GM12878 (cell line): ENCODE results near the gene TSHZ1. TPM values are rescaled to one million over a fixed set of nuclear protein-coding genes. Genes with fewer than 3 reads are reported as not detected.
A peak's percentile ranks its signal among the peaks of the same experiment; 100 is the strongest.

Experiments used
- ATAC-seq: fragments of 200-7000 bp; cut with Tn5 transposase; 3 replicates; pipeline ENCODE4 v1.9.1; 2020; ENCODE audit warnings: mild to moderate bottlenecking, moderate library complexity
- BruUV-seq: library from RNA; stranded (reverse); fragments of 400-500 nt; replicated peaks from 2 replicates; lab custom pipeline; 2021; lab: Mats Ljungman, UMichigan
- CTCF ChIA-PET: fragments of 300-600 bp; sonication (Branson Sonifier 250); formaldehyde crosslinking; extraction: SDS; loops from one replicate; lab custom pipeline; 2021; ENCODE audit warnings: inconsistent platforms; lab: Yijun Ruan, JAX
- POLR2A ChIA-PET: fragments of 350-600 bp; formaldehyde crosslinking; extraction: SDS; loops from one replicate; lab custom pipeline; 2021; ENCODE audit warnings: inconsistent platforms; lab: Charles Lee
- RAD21 ChIA-PET: fragments of 300-600 bp; sonication (Branson Sonifier 250); formaldehyde crosslinking; loops from one replicate; lab custom pipeline; 2023; ENCODE audit warnings: antibody characterized with exemption; ENCODE audit not compliant: unreplicated experiment; lab: Charles Lee
- SMC1A ChIA-PET: fragments of 300-600 bp; sonication (Branson Sonifier 250); formaldehyde crosslinking; loops from one replicate; lab custom pipeline; 2023; ENCODE audit not compliant: unreplicated experiment, uncharacterized antibody; lab: Charles Lee
- DNase-seq: peaks from one replicate; pipeline ENCODE4 v3.0.0-alpha.2; 2011; ENCODE audit warnings: low read depth, low spot score
- FAIRE-seq: peaks from 3 replicates; lab custom pipeline; 2011; peaks lifted over from hg19 to GRCh38; lab: Jason Lieb, UNC
- H2AFZ ChIP-seq: 2 replicates; pipeline ENCODE4 v1.6.0; 2011; ENCODE audit warnings: low read depth, low read length, control low read depth; ENCODE audit not compliant: control insufficient read depth
- H3K27ac ChIP-seq: 2 replicates; pipeline ENCODE4 v1.5.1; 2011; ENCODE audit warnings: control low read depth; ENCODE audit not compliant: control insufficient read depth, insufficient read depth
- H3K27me3 ChIP-seq, 2 experiments: replicated peaks in 1 of 2; 2 replicates each; pipeline versions ENCODE4 v1.6.0 to v1.6.1; 2011; ENCODE audit warnings: low read length in 1 of 2; ENCODE audit not compliant: control insufficient read depth in 2 of 2, insufficient read depth in 2 of 2
- H3K36me3 ChIP-seq, 2 experiments: 2 replicates each; pipeline ENCODE4 v1.5.1; 2011; ENCODE audit warnings: low read length in 1 of 2; ENCODE audit not compliant: control insufficient read depth in 2 of 2, insufficient read depth in 2 of 2
- H3K4me1 ChIP-seq: 2 replicates; pipeline ENCODE4 v1.6.1; 2011; ENCODE audit warnings: mild to moderate bottlenecking, low read length, moderate library complexity, mixed read lengths; ENCODE audit not compliant: control insufficient read depth, insufficient read depth
- H3K4me2 ChIP-seq: 2 replicates; pipeline ENCODE4 v1.6.0; 2011; ENCODE audit warnings: control low read depth; ENCODE audit not compliant: control insufficient read depth, insufficient read depth
- H3K4me3 ChIP-seq: fragments of 200-600 bp; sonication (generic); 2 replicates; pipeline ENCODE4 v1.5.1; 2016
- H3K79me2 ChIP-seq: 2 replicates; pipeline ENCODE4 v1.6.0; 2011; ENCODE audit warnings: low read length; ENCODE audit not compliant: control insufficient read depth, insufficient read depth
- H3K9ac ChIP-seq: 2 replicates; pipeline ENCODE4 v1.8.0; 2011; ENCODE audit warnings: low read length, control low read depth, mixed read lengths; ENCODE audit not compliant: control insufficient read depth, insufficient read depth
- H3K9me3 ChIP-seq: replicated peaks from 3 replicates; pipeline ENCODE4 v1.5.1; 2011; ENCODE audit warnings: mild to moderate bottlenecking, low read length; ENCODE audit not compliant: control insufficient read depth, insufficient read depth
- H4K20me1 ChIP-seq: 2 replicates; pipeline ENCODE4 v1.6.0; 2011; ENCODE audit not compliant: control insufficient read depth, insufficient read depth
- BRCA1 ChIP-seq: IDR thresholded peaks from 2 replicates; pipeline ENCODE4 v1.6.1; 2011; ENCODE audit warnings: low read depth, low read length, improper control_type of control experiment
- CHD1 ChIP-seq: IDR thresholded peaks from 2 replicates; pipeline ENCODE4 v1.6.1; 2012; ENCODE audit warnings: low read depth, low read length, improper control_type of control experiment
- HDAC6 ChIP-seq: fragments of 200-600 bp; sonication (generic); IDR thresholded peaks from one replicate; pipeline ENCODE4 v1.8.0; 2017; ENCODE audit warnings: antibody characterized with exemption; ENCODE audit not compliant: unreplicated experiment
- MLLT1 ChIP-seq: fragments of 450-650 bp; IDR thresholded peaks from 2 replicates; pipeline ENCODE4 v1.6.1; 2016; ENCODE audit warnings: mild to moderate bottlenecking
- NR2C1 ChIP-seq: fragments of 450-650 bp; IDR thresholded peaks from 2 replicates; pipeline ENCODE4 v1.6.1; 2017; ENCODE audit warnings: antibody characterized with exemption, mild to moderate bottlenecking, moderate library complexity
- USF1 ChIP-seq: IDR thresholded peaks from 2 replicates; pipeline ENCODE4 v1.6.1; 2011; ENCODE audit warnings: borderline replicate concordance, low read depth, mild to moderate bottlenecking, moderate library complexity, mixed read lengths, low read length; ENCODE audit not compliant: insufficient read depth; ENCODE audit errors: extremely low read length
- ZNF687 ChIP-seq: fragments of 450-650 bp; IDR thresholded peaks from 2 replicates; pipeline ENCODE4 v1.6.1; 2017; ENCODE audit warnings: mild to moderate bottlenecking, moderate library complexity
- WGBS: methylation state at CpG from one replicate; pipeline ENCODE4 v1.1.6; 2016; ENCODE audit warnings: low lambda C conversion rate; ENCODE audit not compliant: insufficient replicate concordance, insufficient coverage; ENCODE audit errors: missing lambda C conversion rate; 5-methylcytosine and 5-hydroxymethylcytosine counted together
- in situ Hi-C: fragments of 300-500 bp; cut with MboI; formaldehyde crosslinking; loops from 9 replicates; pipeline ENCODE4 v1.14.3; 2018; ENCODE audit warnings: mixed read lengths
- intact Hi-C: fragments of 100-400 bp; cut with micrococcal nuclease; formaldehyde crosslinking; loops from one replicate; pipeline ENCODE4 v1.14.2; 2022; ENCODE audit not compliant: unreplicated experiment
- polyA plus RNA-seq, 11 experiments: library from polyadenylated mRNA; depleted of rRNA in 4 of 11; unstranded in 6 of 11; stranded (reverse) in 5 of 11; fragments of >200 nt; fragmentation: Nextera tagmentation in 4 of 11; fragmentation: Illumina TruSeq in 1 of 11; extraction: Ambion mirVana in 4 of 11; extraction: Trizol in 1 of 11; gene quantifications; 1 replicate in 1 of 11; 2 replicates in 10 of 11; pipeline versions ENCODE4 v1.2.1 to v1.2.3, GENCODE V29; 2011 to 2016; ENCODE audit warnings: inconsistent platforms in 2 of 11, missing spikeins in 2 of 11, low read depth in 1 of 11
- total RNA-seq, 4 experiments: library from RNA; depleted of rRNA in 3 of 4; stranded (reverse); fragments of >200 nt in 3 of 4; fragmentation: Illumina TruSeq in 1 of 4; extraction: Trizol in 1 of 4; gene quantifications; 2 replicates each; pipeline versions ENCODE4 v1.2.1 to v1.2.3, GENCODE V29; 2013 to 2021

Gene TSHZ1
- total and polyA plus RNA-seq, 10 of the 15 experiments (the other 5 are each of a cell fraction or from before 2014, with no cell fraction given) = 2.2 to 15.2 (median 5.1) TPM

DNA sequence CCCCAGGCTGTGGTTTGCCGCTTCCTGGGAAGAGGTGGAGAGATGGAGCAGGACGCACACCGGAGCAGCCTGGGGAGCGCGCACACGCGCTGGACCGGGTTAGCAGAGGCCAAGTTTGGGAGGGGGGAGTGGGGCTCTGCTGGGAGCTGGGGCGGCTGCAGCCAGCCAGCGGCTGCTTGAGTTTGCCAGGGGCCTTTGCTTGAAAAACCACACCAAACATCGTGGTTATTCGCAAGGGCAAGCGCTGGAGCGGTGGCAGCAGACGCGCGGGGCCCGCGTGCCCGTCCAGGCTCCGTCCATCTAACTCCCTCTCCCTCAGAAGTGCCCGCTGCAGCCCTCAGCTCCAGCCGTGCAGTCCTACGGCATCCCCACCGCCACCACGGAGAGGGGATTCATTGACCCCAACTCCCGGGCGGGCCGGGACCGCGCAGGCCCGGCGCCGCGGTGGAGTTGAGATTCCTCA lies 6.3 kb upstream of the TSHZ1 start:
- FAIRE-seq (no peak), ATAC-seq (peak; percentile 0), DNase-seq (no peak)
- H3K4me1 ChIP-seq = no peaks in the 10 kb centered on the region
- in situ Hi-C loops (loop anchor here (25.0 kb wide), 1 partner anchor 1908 kb away; no protein-coding TSS in a partner anchor), intact Hi-C loops (loop anchor here (10.0 kb wide), 4 partner anchors 209 to 1281 kb away; no protein-coding TSS in a partner anchor)
- 81% methylated on average over 21 of the region's 35 CpGs for WGBS
- H3K4me3 ChIP-seq = peak overlapping the region; percentile 57; the same call in 1 of the 2 replicates
- no peak overlapping the region for H3K27ac ChIP-seq
- ChIA-PET CTCF (no interaction called here), POLR2A (no interaction called here), SMC1A (interaction anchor here (1.6 kb wide), 1 partner anchor 12 kb away, joined by 4 read pairs; no protein-coding TSS in a partner anchor), RAD21 (interaction anchor here (1.3 kb wide), 1 partner anchor 31 kb away, joined by 5 read pairs; no protein-coding TSS in a partner anchor)
- no peak for TF ChIP-seq BRCA1
- TF ChIP-seq HDAC6 = no peak
- TF ChIP-seq MLLT1 = no peak
- TF ChIP-seq USF1 = no peak
- TF ChIP-seq ZNF687 = no peak
- no peak for TF ChIP-seq NR2C1
- no peak for TF ChIP-seq CHD1
- BruUV-seq = no TSS peak
- no peaks in the 10 kb centered on the region for H4K20me1 ChIP-seq
- peak overlapping the region; percentile 34; the same call in 1 of the 2 replicates for H3K9ac ChIP-seq
- H3K9me3 ChIP-seq = no peaks in the 10 kb centered on the region
- H2AFZ ChIP-seq = no peak overlapping the region; the same call in 1 of the 2 replicates
- no peaks in the 10 kb centered on the region for H3K27me3 ChIP-seq
- H3K4me2 ChIP-seq = peak overlapping the region; percentile 76; the same call in 1 of the 2 replicates
- H3K79me2 ChIP-seq = peaks cover 49% of the 10 kb centered on the region
- peaks cover 5 to 10% of the 10 kb centered on the region in 2 experiments for H3K36me3 ChIP-seq
